ENCODE data around the gene LONP2.
A peak's percentile ranks its signal among the peaks of the same experiment; 100 is the strongest.

Gene LONP2, protein sequence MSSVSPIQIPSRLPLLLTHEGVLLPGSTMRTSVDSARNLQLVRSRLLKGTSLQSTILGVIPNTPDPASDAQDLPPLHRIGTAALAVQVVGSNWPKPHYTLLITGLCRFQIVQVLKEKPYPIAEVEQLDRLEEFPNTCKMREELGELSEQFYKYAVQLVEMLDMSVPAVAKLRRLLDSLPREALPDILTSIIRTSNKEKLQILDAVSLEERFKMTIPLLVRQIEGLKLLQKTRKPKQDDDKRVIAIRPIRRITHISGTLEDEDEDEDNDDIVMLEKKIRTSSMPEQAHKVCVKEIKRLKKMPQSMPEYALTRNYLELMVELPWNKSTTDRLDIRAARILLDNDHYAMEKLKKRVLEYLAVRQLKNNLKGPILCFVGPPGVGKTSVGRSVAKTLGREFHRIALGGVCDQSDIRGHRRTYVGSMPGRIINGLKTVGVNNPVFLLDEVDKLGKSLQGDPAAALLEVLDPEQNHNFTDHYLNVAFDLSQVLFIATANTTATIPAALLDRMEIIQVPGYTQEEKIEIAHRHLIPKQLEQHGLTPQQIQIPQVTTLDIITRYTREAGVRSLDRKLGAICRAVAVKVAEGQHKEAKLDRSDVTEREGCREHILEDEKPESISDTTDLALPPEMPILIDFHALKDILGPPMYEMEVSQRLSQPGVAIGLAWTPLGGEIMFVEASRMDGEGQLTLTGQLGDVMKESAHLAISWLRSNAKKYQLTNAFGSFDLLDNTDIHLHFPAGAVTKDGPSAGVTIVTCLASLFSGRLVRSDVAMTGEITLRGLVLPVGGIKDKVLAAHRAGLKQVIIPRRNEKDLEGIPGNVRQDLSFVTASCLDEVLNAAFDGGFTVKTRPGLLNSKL

GRCh38 chr16:48244080-48244862 is at the start of gene LONP2:
TSS of gene LONP2 (plus strand) at chr16:48244300. CDS start at chr16:48244389, 89 bp downstream.
- DNase-seq (ENCODE audit: low spot score): peak; percentile 94

DNA sequence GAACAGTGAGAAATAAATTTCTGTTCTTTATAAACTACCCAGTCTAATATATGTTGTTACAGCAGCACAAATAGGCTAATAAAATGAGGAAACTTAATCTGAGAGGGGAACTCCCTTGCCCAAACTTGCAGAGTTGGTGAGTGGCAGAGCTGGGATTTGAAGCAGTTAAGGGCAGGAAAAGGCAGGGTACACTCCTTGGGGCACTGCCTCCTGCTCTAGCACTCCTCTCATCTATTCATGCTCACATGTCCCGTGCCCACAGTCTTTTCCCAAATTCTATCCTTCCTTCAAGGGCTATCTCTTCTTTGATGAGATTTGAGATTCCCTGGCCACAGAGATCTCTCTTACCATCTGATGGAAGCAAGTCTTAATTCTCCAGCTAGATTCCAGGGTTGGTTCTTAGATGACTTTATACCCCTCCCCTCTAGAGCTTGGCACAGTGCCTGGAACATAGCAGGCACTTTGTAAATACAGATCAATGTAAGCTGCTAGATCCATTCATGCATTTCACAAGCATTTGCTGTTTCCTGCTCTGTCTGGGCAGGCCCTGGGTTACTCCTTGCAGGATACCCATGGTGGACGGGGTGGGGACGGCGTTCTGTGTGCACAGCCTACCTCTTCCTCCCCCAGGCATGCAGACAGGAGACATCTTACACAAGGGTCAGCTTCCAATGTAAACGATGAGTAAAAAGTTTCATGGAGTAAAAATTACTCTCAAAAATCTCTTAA is 49.1 kb upstream of the LONP2 start:
- no peak for DNase-seq (ENCODE audit: low spot score)

- DNase-seq (ENCODE audit: low spot score): no peak
Measured at GRCh38 chr16:48197294-48197693, 46.8 kb upstream of the LONP2 start.

DNA sequence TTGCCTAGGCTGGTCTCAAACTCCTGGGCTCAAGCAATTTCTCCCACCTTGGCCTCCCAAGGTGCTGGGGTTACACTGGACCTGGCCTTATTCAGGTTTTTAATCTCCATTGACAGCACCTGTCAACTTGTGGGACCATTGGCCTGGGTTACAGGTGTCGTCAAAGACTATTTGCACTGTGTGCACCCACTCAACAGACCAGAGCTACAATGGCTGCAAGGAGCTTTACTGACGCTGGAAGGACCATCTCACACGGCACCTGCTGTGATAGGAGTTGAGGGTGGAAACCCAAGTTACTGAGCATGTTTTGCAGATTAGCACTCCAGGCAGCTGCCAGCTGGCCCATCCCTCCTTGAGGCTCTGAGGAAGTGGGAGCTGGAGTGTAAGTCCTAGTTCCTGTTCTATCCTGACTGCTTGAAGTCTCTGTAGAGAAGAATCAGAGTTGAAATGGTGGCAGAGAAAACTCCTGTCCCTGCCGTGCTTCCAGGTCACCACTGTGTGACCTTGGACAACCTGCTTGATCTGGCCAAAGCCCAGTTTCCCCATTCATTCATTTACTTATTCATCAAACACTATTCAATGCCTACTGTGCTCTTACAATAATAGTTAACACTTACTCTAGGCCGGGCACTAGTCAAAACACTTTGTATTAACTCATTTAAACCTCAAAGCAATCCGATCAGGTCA is 42.4 kb upstream of the LONP2 start:
- no peak for DNase-seq (ENCODE audit: low spot score)

DNA sequence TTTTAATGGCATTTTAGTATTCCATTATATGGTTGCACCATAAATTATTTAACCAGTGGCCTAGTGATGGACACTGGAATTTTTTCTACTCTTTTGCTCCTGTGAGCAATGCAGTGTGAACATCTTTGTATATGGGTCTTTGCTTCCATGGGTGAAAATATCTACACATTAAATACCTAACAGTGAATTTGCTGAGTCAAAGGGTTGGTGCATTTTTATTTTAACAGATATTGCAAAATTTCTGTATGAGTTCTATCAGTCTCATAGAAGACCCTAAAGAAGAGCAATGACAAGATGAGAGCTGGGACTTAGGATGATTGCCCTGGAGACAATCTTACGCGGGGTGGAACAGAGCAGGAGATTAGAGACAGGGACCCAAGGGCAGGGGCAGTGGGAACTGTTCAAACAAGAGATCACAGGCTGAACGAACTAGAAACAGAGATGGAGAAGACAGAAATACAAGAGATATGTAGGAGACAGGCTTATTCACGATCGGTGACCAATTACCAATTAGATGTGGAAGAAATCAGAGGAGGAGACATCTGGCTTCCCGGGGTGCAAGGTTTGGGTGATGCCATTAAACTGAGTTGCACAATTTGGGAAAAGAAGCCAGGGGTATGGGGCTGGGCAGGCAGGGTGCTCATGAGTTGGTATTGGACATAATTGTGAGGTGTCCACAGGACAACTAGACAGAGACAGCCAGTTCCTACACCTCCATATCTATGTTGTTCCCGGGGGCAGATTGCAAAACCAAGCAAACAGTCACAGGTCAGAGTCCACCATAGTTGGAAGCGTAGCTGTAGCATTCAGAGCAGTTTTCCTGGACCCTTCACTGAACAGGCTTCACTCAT is 39.9 kb upstream of the LONP2 start:
- DNase-seq (ENCODE audit: low spot score): no peak

DNA sequence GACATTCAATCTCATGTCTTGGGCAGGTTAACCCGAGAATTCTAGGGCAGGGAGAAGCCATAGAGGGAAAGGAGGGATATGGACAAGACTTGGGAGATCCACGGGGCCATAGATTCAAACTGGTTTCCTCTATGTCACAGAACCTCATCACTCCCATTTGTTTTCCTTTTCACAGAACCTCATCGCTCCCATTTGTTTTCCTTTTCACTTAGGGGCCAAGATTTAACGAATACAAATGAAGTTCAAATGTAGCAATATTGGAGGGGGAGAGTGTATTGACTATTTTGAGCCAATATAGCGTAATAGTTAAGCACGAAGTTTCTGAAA is 39.3 kb upstream of the LONP2 start:
- DNase-seq (ENCODE audit: low spot score): no peak

DNA sequence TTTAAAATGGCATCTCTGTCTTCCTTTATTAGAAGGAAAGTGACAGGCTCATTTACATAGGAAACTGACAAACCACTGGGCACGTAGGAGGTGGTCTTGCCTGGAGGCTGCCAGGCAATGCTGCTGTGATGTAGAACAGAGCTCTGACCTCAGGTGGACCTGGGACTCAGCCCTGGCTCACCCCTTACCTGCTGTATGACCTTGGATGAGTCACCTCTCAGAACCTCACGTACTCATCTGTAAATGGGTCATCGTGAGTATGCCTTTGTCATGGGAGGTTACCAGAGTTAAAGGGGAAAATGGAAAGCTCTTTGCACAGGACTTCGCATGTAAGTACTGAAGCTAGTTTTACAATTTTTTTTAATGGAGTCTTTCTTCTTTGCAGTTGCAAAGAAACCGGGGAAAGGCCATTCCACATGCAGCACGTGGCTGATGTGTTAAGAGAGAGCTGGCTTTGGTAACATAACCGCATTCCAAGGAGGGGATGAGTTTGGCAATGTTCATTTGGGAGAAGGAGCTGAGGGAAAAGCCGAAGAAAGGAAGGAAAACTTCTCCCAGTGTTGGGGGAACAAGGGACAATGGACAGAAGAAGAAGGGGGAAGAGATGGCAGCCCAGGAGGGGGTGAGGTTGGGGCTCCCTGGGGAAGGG is 37.4 kb upstream of the LONP2 start:
- DNase-seq (ENCODE audit: low spot score): no peak

DNA sequence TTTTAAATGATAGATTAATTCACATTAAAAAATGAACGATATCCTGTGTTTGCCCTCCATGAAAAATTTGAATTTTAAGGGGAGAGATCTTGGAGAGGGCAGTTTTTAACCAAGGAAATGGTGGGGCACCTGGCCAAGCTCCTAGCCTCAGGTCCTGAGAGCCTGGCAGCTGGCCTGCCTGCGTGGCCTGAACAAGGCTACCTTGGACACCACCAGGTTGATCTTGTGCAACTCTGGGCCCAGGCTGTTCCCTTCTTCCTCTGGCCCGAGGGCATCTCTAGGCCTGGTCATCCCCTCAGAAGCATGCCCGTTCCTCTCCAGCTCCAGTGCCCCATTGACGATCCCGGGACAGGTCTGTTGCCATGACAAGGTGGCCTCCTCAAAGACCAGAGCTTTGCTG is 33.4 kb upstream of the LONP2 start:
- DNase-seq (ENCODE audit: low spot score): no peak

- DNase-seq (ENCODE audit: low spot score): no peak
Measured at GRCh38 chr16:48212033-48212432, 32.1 kb upstream of the LONP2 start.

- no peak for DNase-seq (ENCODE audit: low spot score)
Measured at GRCh38 chr16:48215738-48216137, 28.4 kb upstream of the LONP2 start.

DNA sequence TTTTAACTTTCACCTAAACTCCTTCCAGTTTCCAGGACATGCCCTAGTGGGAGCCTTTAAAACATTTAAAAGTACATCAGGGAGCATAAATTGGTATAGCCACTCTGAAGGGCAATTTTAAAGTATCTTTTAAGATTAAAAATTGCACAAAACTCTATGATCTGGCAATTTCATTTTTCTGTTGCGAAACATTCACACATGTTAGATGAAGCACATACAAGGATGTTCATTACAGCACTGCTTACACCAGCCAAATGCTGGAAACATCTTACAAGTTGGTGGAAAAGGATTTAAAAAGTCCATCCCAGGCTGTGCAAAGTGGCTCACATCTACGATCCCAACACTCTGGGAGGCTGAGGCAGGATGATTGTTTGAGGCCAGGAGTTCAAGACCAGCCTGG is 26.4 kb upstream of the LONP2 start:
- DNase-seq (ENCODE audit: low spot score): no peak

GRCh38 chr16:48218473-48218872 is 25.6 kb upstream of the LONP2 start:
- DNase-seq (ENCODE audit: low spot score): no peak

DNA sequence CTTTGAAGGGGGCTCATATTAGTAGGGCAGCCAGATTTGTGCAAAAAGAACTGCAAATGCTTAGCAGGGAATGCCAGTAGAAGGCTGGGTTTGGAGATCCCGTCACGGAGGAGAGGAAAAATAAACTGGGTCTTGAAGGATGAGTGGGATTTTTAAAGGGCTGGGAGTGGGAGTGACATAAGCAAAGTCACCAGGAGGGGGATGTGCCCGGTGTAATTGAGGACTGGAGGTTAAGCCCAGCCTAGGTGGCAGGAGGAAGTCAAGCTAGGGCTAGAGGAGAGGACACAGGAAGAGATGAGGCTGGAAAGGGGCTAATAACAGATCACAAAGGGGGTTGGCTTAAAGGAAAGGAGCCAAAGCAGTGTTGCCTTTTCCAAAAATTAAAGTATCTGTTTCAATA is 23.2 kb upstream of the LONP2 start:
- no peak for DNase-seq (ENCODE audit: low spot score)

GRCh38 chr16:48223490-48223889 is 20.6 kb upstream of the LONP2 start:
- no peak for DNase-seq (ENCODE audit: low spot score)

- no peak for DNase-seq (ENCODE audit: low spot score)
Measured at GRCh38 chr16:48225456-48225855, 18.6 kb upstream of the LONP2 start.

- DNase-seq (ENCODE audit: low spot score): peak; percentile 45
Measured at GRCh38 chr16:48231727-48232492, 12.2 kb upstream of the LONP2 start.

DNA sequence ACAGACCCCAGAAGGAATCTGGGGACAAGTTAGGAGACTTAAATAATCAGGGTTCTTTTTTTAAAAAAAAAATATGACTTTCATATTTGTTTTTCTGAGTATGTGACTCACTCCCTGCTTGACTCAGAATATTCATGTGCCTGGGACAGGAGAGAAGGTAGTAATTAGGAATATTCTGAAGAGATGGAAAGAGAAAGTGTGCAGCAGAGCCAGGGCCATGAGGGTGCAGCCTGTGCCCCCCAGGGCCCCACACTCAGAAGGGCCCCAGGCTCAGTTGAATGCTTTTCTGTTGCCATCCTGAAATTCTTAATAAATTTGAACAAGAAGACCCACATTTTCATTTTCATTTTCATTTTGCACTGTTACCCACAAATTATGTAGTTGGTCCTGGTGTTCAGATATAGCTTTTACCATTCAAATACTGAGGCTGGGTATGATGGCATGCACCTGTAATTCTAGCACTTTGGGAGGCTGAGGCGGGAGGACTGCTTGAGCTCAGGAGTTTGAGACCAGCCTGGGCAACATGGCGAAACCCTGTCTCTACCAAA is 11.5 kb upstream of the LONP2 start:
- peak; percentile 8 for DNase-seq (ENCODE audit: low spot score)

- no peak for DNase-seq (ENCODE audit: low spot score)
Measured at GRCh38 chr16:48234630-48235029, 9.5 kb upstream of the LONP2 start.

- no peak for DNase-seq (ENCODE audit: low spot score)
Measured at GRCh38 chr16:48235058-48235555, 9.0 kb upstream of the LONP2 start.

Data from activated CD4-positive, alpha-beta T cell treated with anti-CD3 and anti-CD28 coated beads, Interleukin-2, Interleukin-4, amounts not matched to agents 100 ng/mL and 50 ng/mL, durations not matched to agents 16 hours and 8 hours (primary cell).